Measurements from ENCODE around the gene NTF3. TPM values are rescaled to one million over a fixed set of nuclear protein-coding genes. Genes with fewer than 3 reads are reported as not detected.

The NTF3 gene
- total and polyA plus RNA-seq, 2 of the 8 experiments (the other 6 are each of a cell fraction or from before 2014, with no cell fraction given): 1.4 to 2.3 TPM

DNA sequence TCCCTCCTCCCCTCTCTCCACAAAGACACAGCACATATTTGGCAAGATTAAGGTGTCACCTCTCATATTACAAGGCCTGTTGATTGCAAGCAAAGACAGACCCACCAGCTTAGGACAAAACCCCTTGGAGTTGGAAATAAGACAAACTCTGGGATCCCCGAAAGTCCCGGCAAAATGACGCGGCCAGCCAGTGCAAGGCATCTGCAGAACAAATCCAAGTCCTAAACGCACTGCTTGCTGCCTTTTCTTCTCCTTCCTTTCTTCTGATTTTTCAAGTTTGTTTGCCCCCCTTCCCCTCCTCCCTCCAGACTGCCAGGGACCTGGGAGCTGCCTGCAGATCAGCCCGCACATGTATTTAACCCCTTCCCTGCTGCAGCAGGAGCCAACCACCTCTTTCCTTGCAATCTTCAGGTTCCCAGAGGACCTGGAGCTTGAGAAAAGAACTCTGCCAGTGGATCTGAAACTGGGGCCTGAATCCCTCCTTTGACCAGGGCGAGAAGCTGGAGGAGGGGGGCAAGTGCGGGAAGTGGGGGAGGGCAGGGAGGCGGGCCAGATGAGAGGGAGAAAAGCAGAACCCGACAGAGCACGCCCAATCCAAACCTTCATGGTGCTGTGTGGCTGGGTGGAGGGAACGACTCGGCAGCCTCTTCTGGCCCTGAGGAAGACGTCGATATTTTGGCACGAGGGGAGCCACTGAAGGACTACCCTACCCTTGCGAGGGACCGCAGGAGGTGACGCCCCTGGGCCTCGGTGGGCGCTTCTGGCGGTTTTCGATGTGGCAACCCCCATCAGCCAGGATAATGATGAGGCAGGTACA lies 2.0 kb upstream of the NTF3 start (continued):
- TF ChIP-seq, protein P1, sequence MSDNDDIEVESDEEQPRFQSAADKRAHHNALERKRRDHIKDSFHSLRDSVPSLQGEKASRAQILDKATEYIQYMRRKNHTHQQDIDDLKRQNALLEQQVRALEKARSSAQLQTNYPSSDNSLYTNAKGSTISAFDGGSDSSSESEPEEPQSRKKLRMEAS (IDR thresholded peaks at IDR 0.05): peak; percentile 67; the same call in 1 of the 2 replicates
- no peak for TF ChIP-seq HDAC6 (IDR thresholded peaks at IDR 0.05; ENCODE audit: low read depth, low read length)
- no peak for TF ChIP-seq EP300 (IDR thresholded peaks at IDR 0.05; ENCODE audit: borderline replicate concordance in 1 of 2, low read depth in 2 of 2, low read length in 2 of 2)
- TF ChIP-seq TAF7 (optimal IDR thresholded peaks at IDR 0.05; ENCODE audit: borderline replicate concordance, low read depth, low read length): no peak
- TF ChIP-seq NANOG (IDR thresholded peaks at IDR 0.05; ENCODE audit: insufficient read depth, low read depth, low read length, poor library complexity, severe bottlenecking): no peak
- peak; percentile 9 for TF ChIP-seq KDM4A (IDR thresholded peaks at IDR 0.05; ENCODE audit: low read depth, low read length, severe bottlenecking)
- no peak for TF ChIP-seq BRCA1 (IDR thresholded peaks at IDR 0.05; ENCODE audit: low read depth, low read length)
- peak; percentile 2 for TF ChIP-seq EZH2 (IDR thresholded peaks at IDR 0.05; ENCODE audit: low read depth, low read length, severe bottlenecking)
- no peak for TF ChIP-seq JUND (IDR thresholded peaks at IDR 0.05; ENCODE audit: low read length)
- no peak for TF ChIP-seq POLR2AphosphoS5 (IDR thresholded peaks at IDR 0.05; ENCODE audit: low read depth, low read length)
- TF ChIP-seq MAFK (IDR thresholded peaks at IDR 0.05; ENCODE audit: low read depth, low read length): no peak
- TF ChIP-seq HDAC2 (IDR thresholded peaks at IDR 0.05; ENCODE audit: borderline replicate concordance in 1 of 2, low read depth in 2 of 2, low read length in 2 of 2): peak; percentile 58 to 68; a peak in 2 of 4 replicates
- no peak for TF ChIP-seq POU5F1 (IDR thresholded peaks at IDR 0.05; ENCODE audit: low read depth, low read length)
- TF ChIP-seq SP4 (IDR thresholded peaks at IDR 0.05; ENCODE audit: low read length): 0 out of 2 replicates have a peak, but pooled peaks have one; percentile 35
- TF ChIP-seq RFX5 (IDR thresholded peaks at IDR 0.05; ENCODE audit: borderline replicate concordance, low read depth, low read length): no peak
